ENCODE data around the gene HMGCS2.
"Not testable (repeated sequence)": the region's sequence is repeated elsewhere in the genome, so short reads cannot be mapped to it uniquely, and the experiment has no call there.

The HMGCS2 gene

DNA sequence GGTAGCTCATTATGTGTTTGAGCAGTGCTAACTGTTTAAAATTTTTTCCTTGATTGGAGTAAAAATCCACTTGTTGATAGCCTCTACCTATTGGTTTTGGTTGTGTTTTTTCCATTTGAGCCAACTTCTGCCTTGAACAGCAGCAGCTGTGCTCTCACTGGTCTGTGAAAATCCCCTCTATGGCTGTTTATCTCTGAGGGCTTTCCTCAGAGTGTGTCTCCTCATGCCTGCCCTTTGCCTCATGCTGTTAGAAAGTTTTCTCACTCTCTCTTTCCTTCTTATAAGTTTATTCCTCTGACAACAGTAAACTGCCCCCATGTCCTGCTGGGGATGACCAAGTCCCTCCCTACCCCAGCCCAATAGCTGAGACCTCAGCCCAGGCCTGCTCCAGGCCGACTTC lies 28.5 kb upstream of the HMGCS2 start:
- ATAC-seq = peak; percentile 59
- Mint-ChIP-seq H3K4me3 (no peak overlapping the region), H3K27me3 (peaks cover 10% of the 10 kb centered on the region)

GRCh38 chr1:119795261-119796200 lies 26.8 kb upstream of the HMGCS2 start:
- ATAC-seq = peak; percentile 49
- H3K27ac Mint-ChIP-seq = no peak overlapping the region
- no peaks in the 10 kb centered on the region for H3K36me3 Mint-ChIP-seq
- H3K9me3 Mint-ChIP-seq = no peaks in the 10 kb centered on the region
- peaks cover 7% of the 10 kb centered on the region for H3K4me1 Mint-ChIP-seq
- no peak overlapping the region for H3K4me3 Mint-ChIP-seq
- peaks cover 26% of the 10 kb centered on the region for H3K27me3 Mint-ChIP-seq

More for the DNA sequence above, 28.5 kb upstream of the HMGCS2 start:
- H3K9me3 Mint-ChIP-seq = no peaks in the 10 kb centered on the region
- H3K4me1 Mint-ChIP-seq = peaks cover 7% of the 10 kb centered on the region
- no peaks in the 10 kb centered on the region for H3K36me3 Mint-ChIP-seq
- peak overlapping the region; percentile 42 for H3K27ac Mint-ChIP-seq

DNA sequence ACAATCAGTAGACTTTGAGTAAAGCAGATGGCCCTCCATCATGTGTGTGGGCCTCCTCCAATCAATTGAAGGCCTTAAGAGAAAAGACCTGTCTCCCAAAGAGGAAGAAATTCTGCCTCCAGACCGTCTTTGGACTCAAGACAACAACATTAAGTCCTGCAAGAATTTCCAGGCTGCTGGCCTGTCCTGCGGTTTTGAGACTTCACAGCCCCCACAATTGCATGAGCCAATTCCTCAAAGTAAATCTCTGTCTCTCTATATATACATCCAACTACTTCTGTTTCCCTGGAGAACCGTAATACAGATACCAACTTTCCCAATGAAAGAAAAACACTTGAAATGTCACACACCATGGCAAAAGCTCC lies 26.2 kb upstream of the HMGCS2 start:
- peaks cover 33% of the 10 kb centered on the region for H3K27me3 Mint-ChIP-seq
- no peak overlapping the region for H3K27ac Mint-ChIP-seq
- no peaks in the 10 kb centered on the region for H3K9me3 Mint-ChIP-seq
- H3K4me3 Mint-ChIP-seq = no peak overlapping the region
- no peaks in the 10 kb centered on the region for H3K36me3 Mint-ChIP-seq
- H3K4me1 Mint-ChIP-seq = peaks cover 7% of the 10 kb centered on the region
- no peak for ATAC-seq

GRCh38 chr1:119794230-119794875 lies 25.6 kb upstream of the HMGCS2 start:
- peaks cover 38% of the 10 kb centered on the region for H3K27me3 Mint-ChIP-seq
- no peak overlapping the region for H3K4me3 Mint-ChIP-seq
- ATAC-seq = no peak
- H3K4me1 Mint-ChIP-seq = peaks cover 7% of the 10 kb centered on the region
- H3K36me3 Mint-ChIP-seq = no peaks in the 10 kb centered on the region
- H3K9me3 Mint-ChIP-seq = no peaks in the 10 kb centered on the region
- H3K27ac Mint-ChIP-seq = no peak overlapping the region

- Mint-ChIP-seq H3K27ac (no peak overlapping the region), H3K27me3 (peaks cover 43% of the 10 kb centered on the region), H3K4me1 (no peaks in the 10 kb centered on the region), H3K9me3 (no peaks in the 10 kb centered on the region), H3K36me3 (no peaks in the 10 kb centered on the region), H3K4me3 (no peak overlapping the region)
- ATAC-seq = no peak
Observed at GRCh38 chr1:119791377-119791776, 22.7 kb upstream of the HMGCS2 start.

- ATAC-seq = no peak
- Mint-ChIP-seq H3K27me3 (peaks cover 43% of the 10 kb centered on the region), H3K4me3 (no peak overlapping the region), H3K9me3 (no peaks in the 10 kb centered on the region), H3K36me3 (no peaks in the 10 kb centered on the region), H3K27ac (no peak overlapping the region), H3K4me1 (no peaks in the 10 kb centered on the region)
Observed at GRCh38 chr1:119790451-119791198, 21.9 kb upstream of the HMGCS2 start.

GRCh38 chr1:119787776-119788175 lies 19.1 kb upstream of the HMGCS2 start:
- Mint-ChIP-seq H3K27me3 (peaks cover 54% of the 10 kb centered on the region), H3K9me3 (no peaks in the 10 kb centered on the region), H3K4me1 (no peaks in the 10 kb centered on the region), H3K4me3 (no peak overlapping the region), H3K27ac (no peak overlapping the region), H3K36me3 (no peaks in the 10 kb centered on the region)
- no peak for ATAC-seq

GRCh38 chr1:119786473-119787050 lies 17.9 kb upstream of the HMGCS2 start:
- H3K4me3 Mint-ChIP-seq, H3K36me3 Mint-ChIP-seq, H3K4me1 Mint-ChIP-seq, ATAC-seq, H3K9me3 Mint-ChIP-seq: not testable (repeated sequence)
- Mint-ChIP-seq H3K27ac (peak overlapping the region; percentile 10), H3K27me3 (peaks cover 44% of the 10 kb centered on the region)

- H3K27ac Mint-ChIP-seq = peak overlapping the region; percentile 10
- not testable (repeated sequence) for H3K4me1 Mint-ChIP-seq, H3K36me3 Mint-ChIP-seq, H3K4me3 Mint-ChIP-seq, H3K9me3 Mint-ChIP-seq, ATAC-seq
- peaks cover 39% of the 10 kb centered on the region for H3K27me3 Mint-ChIP-seq
Observed at GRCh38 chr1:119786046-119786445, 17.3 kb upstream of the HMGCS2 start.

DNA sequence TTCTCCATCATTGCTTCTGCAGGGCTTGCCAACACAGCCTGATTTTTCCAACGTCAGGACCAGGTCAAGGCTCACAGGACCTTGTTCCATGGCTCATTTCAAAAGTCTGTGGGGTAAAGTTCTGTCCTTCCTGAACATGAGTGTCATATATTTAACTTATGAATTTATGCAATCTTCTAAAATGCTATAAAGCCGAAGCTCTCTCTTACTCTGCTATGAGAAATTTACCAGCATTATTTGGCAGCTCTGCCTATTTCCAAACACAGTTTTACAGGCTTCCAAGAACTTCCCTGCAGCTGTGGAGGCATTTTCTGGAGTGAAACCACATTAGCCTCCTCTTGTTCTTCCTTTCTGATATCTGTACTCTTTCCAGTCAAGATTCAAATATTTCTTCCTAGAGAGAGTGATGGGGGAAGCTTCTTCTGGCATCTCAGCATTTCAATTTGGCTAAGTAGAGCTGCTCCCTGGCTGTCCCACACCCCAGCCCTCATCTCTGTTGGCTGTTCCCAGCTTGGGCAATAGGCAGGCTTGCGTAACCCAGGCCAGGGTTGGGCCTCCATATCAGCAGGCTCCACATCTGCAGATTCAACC lies 15.6 kb upstream of the HMGCS2 start:
- Mint-ChIP-seq H3K4me3 (no peak overlapping the region), H3K27me3 (peaks cover 22% of the 10 kb centered on the region), H3K27ac (no peak overlapping the region), H3K9me3 (no peaks in the 10 kb centered on the region), H3K4me1 (no peaks in the 10 kb centered on the region), H3K36me3 (no peaks in the 10 kb centered on the region)
- ATAC-seq = no peak

DNA sequence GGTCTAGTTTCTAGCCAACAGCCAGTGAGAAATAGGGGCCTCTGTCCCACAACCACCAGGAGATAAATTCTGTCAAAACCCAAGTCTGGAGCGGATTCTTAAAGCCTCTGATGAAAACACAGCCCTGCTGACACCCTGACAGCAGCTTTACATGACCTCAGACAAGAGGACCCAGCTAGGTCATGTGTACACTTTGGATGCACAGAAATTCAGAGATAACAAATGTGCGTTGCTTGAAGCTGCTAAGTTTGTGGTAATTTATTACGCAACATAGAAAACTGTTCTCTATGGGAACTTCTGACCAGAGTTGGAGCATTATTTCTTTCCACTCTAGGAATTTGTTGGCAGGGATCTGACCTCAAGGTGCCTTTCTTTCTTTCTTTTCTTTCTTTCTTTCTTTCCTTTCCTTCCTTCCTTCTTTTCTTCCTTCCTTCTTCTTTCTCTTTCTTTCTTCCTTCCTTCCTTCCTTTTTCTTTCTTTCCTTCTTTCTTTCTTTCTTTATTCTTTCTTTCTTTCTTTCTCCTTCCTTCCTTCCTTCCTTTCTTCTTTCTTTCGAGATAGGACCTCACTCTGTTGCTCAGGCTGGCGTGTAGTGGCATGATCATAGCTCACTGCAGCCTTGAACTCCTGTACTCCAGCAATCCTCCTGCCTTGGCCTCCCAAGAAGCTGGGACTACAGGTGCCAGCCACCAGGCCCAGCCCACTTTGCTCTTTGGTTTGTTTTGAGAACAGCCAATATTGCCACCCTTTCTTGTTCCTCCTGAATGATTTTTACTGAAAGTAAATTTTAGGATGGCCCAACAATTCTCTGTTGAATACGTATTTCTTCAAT lies 14.9 kb upstream of the HMGCS2 start:
- Mint-ChIP-seq H3K36me3 (no peaks in the 10 kb centered on the region), H3K9me3 (no peaks in the 10 kb centered on the region), H3K27me3 (peaks cover 17% of the 10 kb centered on the region), H3K4me1 (no peaks in the 10 kb centered on the region), H3K4me3 (no peak overlapping the region), H3K27ac (no peak overlapping the region)
- no peak for ATAC-seq

GRCh38 chr1:119782631-119783325 lies 14.1 kb upstream of the HMGCS2 start:
- Mint-ChIP-seq H3K4me3 (no peak overlapping the region), H3K9me3 (no peaks in the 10 kb centered on the region), H3K36me3 (no peaks in the 10 kb centered on the region), H3K27me3 (peaks cover 21% of the 10 kb centered on the region), H3K27ac (no peak overlapping the region), H3K4me1 (no peaks in the 10 kb centered on the region)
- ATAC-seq = peak; percentile 38

DNA sequence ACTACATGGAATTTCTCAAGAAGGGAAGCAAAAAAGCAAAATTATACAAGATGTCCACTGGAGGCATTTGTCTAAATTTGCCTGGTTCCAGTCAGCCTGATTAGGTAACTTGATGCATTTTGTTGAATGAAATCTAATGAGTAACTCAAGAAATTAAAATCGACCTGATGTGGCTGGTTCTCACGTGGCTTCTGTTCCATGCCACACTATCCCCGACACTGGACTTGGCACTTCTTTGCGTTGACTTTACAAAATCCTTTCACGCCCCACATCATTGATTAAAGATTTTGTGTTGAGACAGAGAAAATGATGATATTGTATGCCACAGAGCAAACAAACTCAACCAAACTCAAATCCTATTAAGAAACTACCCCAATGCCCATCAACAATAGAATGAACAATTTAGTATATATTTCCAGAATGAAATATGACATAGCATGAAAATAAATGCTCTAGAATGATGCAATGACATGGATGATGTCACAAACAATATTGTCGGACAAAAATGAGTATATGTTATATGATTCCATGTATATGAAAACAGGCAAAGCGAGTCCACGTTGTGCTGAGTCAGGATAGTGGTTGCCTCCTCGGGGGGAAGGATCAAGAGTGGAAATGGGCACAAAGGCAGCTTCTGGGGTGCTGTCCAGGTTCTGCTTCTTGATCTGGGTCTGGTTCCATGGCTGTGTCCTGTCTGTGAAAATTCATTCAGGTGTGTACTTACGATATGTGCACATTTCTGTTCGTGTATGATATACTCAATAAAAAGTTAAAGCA lies 12.9 kb upstream of the HMGCS2 start:
- H3K27ac Mint-ChIP-seq = no peak overlapping the region
- no peak overlapping the region for H3K4me3 Mint-ChIP-seq
- H3K4me1 Mint-ChIP-seq = no peaks in the 10 kb centered on the region
- H3K9me3 Mint-ChIP-seq = no peaks in the 10 kb centered on the region
- no peaks in the 10 kb centered on the region for H3K36me3 Mint-ChIP-seq
- H3K27me3 Mint-ChIP-seq = peaks cover 28% of the 10 kb centered on the region
- no peak for ATAC-seq

Measured in stimulated activated memory B cell treated with anti-CD40 and anti-IgM and Interleukin-4, amounts not matched to agents 10 μg/mL and 1 μg/mL and 100 μg/mL, for 72 hours (primary cell).